Stimulated activated CD4-positive, alpha-beta T cell treated with anti-CD3 and anti-CD28 coated beads, Interleukin-1b, Interleukin-23, amount 100 ng/mL, for 24 hours (primary cell): ENCODE data around the gene APC.

Experiments used
- DNase-seq, 4 experiments: peaks; one replicate each; pipeline ENCODE4 v3.0.0-alpha.2; 2020; ENCODE audit warnings: low read depth in 4 of 4, low spot score in 1 of 4

Gene APC

GRCh38 chr5:112776301-112776856, 38.7 kb downstream of the APC start:
- DNase-seq = no peak

GRCh38 chr5:112779531-112779930, 41.8 kb downstream of the APC start:
- DNase-seq = no peak

GRCh38 chr5:112784726-112785125, 47.0 kb downstream of the APC start:
- DNase-seq = no peak

DNA sequence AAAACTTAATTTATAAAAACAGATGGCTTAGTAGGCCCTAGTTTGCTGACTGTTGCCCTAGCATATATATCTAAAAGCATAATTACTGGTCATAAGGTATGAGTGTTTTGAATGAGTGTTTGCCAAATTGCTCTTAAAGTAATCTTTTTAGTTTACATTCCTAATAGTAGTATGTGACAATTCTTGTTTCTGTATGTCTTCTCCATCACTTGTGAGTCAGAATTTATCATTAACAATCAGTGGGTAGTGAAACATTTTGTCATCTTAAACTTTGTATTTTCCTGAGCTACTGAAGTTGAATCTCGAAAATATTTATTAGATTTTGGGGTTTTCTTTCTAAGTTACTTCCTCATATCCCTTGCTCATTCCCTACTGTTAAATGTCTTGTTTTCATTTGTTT, 49.6 kb downstream of the APC start:
- no peak for DNase-seq

DNA sequence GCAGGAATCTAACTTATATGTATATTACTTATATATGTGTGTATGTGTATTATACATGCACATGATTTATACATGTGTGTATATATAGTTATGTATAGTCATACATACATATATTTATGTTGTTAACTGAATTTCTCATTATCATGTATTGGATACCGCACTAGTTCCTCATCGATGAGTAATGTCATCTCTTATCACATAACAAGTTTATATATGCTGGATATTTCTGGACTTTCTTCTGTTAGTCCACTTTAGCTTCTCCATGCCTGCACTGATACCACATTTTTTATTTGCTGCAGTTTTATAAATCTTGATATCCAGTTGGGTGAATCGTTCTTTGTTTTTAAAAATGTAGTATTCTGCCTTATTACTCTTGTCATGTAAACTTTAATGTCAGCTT, 50.2 kb downstream of the APC start:
- no peak for DNase-seq

DNA sequence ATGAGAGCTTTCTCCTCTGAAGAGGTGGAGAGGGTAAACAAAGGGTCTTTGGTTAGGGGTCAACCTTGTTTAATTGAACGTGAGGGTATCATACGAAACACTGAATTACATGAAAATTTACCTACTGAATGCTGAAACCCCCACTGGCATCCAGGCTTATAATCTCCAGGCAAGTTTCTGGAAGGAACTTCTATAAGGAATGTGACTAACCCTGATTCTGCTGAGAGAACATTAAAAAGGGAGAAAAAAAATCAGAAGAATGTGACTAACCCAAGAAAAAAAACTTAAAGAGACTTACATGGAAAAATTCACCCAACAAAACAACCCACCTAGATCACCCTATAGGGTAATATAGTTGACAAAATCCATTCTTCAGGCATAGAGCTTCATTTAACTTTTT, 55.5 kb downstream of the APC start:
- DNase-seq = no peak

DNA sequence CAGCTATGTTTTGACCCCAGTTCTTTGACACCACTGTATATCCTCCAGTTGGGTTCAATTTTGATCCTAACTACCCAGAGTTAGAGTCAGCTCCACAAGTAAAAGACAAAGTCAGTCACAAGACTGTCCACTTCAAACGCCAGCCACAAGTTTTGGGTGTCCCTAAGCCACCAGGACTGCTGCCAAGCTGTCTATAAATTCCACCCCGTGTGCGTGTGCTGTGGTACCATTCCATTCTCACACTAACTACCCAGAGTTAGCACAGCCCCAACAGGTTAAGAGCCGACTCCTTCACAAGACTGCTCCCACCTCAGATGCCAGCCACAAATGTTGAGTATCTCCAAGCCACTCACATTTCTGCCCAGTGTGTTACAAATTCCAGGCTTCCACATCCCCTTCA, 56.7 kb downstream of the APC start:
- no peak for DNase-seq

DNA sequence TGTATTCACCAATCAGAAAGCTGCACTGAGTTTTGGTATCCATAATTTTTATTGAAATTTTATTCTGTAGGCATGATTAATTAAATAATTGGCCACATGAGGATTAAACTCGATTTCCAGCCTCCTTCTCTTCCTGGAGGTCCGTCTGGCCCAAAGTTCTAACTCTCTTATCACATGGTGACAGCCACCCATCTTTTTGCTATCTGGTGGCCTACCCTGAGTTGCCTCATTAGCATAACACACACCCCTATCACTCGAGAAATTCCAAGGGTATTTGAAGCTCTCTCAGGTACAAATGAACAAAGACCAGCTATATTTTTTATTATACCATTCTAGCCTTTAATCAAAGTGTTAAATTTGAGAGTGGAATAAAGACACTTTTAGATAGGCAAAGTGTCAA, 57.7 kb downstream of the APC start:
- no peak for DNase-seq

GRCh38 chr5:112795944-112796678, 58.4 kb downstream of the APC start:
- DNase-seq = no peak

DNA sequence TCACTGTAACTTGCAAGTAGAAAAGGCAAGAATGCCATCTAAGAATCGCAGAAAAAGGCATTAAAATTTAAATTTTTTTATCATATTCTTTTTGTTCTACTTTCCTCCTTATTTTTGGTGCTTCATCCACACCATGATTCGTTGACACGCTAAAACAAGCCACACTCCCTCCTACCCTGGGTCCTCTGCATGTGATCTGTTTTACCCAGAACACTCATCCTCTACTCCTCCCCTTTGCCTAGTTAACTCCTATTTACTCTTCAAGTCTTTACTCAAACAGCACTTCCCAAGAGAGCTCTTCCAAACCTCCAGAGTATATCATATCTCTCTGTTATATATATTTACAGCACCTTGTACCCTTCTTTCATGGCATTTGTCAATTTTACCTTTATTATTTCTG, 62.0 kb downstream of the APC start:
- no peak for DNase-seq

- DNase-seq = no peak
These were observed 63.2 kb downstream of the APC start for GRCh38 chr5:112800891-112801290.

DNA sequence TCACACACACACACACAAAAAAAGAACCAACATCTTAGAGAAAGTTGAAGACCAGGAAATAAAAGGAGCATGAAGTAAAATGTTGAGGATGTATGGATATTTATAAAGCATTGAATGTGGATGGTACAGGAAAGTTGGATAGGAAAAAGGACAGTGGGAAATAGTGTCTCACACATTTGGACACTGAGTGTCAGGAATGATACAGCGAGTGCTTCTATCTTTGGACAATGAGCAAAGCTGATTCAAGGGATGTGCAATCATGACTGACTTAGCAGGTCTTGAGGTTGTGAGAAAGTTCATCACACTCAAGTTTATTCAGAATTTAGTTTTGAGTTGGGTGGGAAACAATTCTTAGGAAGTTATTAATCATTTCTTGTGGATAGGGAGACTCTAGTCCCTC, 73.3 kb downstream of the APC start:
- DNase-seq = no peak

DNA sequence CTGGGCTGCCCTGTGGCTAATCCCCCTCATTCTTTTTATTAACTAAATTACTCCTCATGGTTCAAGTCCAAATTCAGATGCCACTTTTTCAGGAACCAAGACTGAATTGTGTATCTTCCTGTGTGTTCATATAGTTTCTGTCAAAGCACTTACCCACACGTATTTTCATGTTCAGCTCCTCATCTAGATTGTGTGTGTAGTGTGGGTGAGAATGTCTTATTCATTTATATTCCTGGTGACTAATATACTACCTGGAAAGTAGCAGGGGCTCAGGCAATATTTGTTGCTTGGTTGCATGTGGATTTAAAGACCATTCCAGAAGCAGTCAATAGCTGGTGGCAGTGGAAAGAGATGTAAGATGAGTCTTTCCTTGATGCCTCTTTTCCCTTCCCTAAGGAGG, 74.9 kb downstream of the APC start:
- no peak for DNase-seq

GRCh38 chr5:112820246-112820645, 82.6 kb downstream of the APC start:
- no peak for DNase-seq

GRCh38 chr5:112822456-112822855, 84.8 kb downstream of the APC start:
- DNase-seq = no peak

DNA sequence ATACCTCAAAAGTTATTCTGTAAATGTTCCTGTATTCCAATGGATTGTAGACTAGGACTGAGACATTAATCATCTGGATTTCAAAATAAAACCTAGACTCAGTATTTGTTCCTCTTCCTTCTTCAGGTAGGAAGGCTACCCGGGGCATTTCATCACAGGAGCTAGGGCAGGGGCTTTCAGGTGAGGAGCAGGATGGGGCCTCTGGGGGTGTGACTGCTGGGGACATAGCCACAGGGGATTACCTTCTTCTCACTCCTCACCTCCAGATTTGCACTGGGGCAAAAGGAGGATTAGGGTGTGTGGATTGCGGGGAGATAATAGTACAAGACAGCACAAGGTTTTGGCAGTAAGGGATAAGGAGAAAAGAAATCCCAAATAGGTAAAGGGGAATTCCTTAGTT, 85.5 kb downstream of the APC start:
- DNase-seq = no peak

GRCh38 chr5:112823656-112824055, 86.0 kb downstream of the APC start:
- no peak for DNase-seq

GRCh38 chr5:112824197-112824596, 86.5 kb downstream of the APC start:
- DNase-seq = no peak

DNA sequence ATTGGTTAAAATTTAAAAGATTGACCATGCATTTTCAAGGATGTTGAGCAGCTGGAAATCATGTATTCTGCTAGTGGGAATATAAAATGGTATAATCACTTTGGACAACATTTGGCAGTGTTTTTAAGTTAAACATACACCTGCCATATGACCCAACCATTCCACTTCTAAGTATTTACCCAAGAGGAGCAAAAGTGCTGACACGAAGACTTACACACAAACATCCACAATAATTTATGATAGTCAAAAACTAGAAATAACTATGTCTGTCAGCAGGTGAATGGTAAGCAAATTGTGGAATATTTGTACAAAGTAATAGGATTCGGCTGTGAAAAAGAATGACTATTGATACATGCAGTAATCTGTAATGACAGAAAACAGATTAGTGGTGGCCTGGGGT, 92.7 kb downstream of the APC start:
- DNase-seq = no peak

- DNase-seq = no peak
These were observed 96.3 kb downstream of the APC start for GRCh38 chr5:112833971-112834370.

- no peak for DNase-seq
These were observed 106.8 kb downstream of the APC start for GRCh38 chr5:112844489-112844888.

DNA sequence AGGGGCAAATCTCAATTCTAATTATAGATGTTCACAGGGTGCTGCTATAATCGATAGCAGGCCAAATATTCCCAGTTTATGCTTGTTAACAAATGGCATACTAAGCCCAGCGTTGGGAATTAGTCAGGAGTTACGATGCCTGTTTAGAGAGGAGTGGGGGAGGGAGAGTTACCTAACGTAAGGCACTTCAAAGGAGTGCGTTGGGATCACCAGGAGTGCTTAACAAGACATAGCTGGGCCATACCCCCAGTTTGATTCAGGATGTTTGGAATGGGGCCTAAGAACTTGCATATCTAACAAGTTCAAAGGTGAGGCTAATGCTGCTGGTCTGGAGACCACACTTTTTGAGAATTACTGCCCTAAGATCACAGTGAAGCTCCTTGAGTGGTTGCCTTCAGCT, 108.9 kb downstream of the APC start:
- DNase-seq = no peak

DNA sequence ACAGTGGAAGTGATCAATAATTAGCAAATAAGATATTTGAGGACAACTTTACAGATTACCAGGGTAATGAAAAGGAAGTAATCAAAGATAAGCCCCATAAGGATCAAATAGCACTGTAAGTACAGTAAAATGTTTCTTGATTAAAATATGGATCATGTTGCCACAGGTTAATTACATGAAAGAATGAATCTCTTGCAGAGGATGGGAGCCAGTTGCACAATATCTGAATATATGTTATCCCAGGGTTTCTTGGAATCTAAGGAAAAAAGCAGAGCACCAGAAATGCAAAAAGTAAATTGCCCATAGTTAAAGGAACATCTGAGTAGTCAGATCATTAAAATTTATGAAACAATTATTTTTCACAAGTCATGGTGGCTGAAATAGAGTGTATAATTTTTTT, 109.6 kb downstream of the APC start:
- DNase-seq = no peak
